Effector memory CD8-positive, alpha-beta T cell (primary cell): Measurements from ENCODE around the gene C10orf62.

Experiments used
- ATAC-seq: fragments of 150-1000 bp; cut with Tn5 transposase; replicated peaks from 2 replicates; pipeline ENCODE4 v1.10.0; 2021; ENCODE audit warnings: mild to moderate bottlenecking, moderate library complexity
- DNase-seq, 3 experiments: peaks; one replicate each; pipeline ENCODE4 v3.0.0; 2021
- H3K27ac Mint-ChIP-seq, 2 donors: one replicate each; pipeline ENCODE4 v1.8.0; 2022; ENCODE audit warnings: mild to moderate bottlenecking in 2 of 2, mixed read lengths in 2 of 2, moderate library complexity in 2 of 2
- H3K27me3 Mint-ChIP-seq, 2 donors: one replicate each; pipeline ENCODE4 v1.8.0; 2022; ENCODE audit warnings: mixed read lengths in 2 of 2
- H3K36me3 Mint-ChIP-seq: one replicate; pipeline ENCODE4 v1.8.0; 2022; ENCODE audit warnings: mild to moderate bottlenecking, moderate library complexity, mixed read lengths; ENCODE audit not compliant: insufficient read depth
- H3K4me1 Mint-ChIP-seq, 2 donors: one replicate each; pipeline ENCODE4 v1.8.0; 2022; ENCODE audit warnings: low read depth in 2 of 2, mixed read lengths in 2 of 2
- H3K4me3 Mint-ChIP-seq, 2 donors: one replicate each; pipeline ENCODE4 v1.8.0; 2022; ENCODE audit warnings: mild to moderate bottlenecking in 2 of 2, mixed read lengths in 2 of 2, moderate library complexity in 2 of 2
- H3K9me3 Mint-ChIP-seq, 2 donors: one replicate each; pipeline ENCODE4 v1.8.0; 2022; ENCODE audit warnings: mixed read lengths in 2 of 2
- total RNA-seq, 9 experiments: gene quantifications; one replicate each; lab custom pipeline; 2026; lab: John Stamatoyannopoulos, UW

The C10orf62 gene, protein sequence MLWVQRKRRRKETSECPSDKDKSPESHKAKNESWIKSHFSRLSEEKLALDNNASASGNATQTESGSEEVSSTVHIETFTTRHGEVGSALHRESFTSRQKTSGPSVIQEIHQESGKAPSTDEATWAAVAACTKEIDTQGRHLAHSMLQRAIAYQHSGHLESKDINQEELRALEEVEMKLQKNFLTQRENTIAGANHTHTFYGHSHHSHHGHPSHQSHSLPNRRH
- total RNA-seq: 0 to 0.06 (median 0) reads per million in 9 experiments

DNA sequence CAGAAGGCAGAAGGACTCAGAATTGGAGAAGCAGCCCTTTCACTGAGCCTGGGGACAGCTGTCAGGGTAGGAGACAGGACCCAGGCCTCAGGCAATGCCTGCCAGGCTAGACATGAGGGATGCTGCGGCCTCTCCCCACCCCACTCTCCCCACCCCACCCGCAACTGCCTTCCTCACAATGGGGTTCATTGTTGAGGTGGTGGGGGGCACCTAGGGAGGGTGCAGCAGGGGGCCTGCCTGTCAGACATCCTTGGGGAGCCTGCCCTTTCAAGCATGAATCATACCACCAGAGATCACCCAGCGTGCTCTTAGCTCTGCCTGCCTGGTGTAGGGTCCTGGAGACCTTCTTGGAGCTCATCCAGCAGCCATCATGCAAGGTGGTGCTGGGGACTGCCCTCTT, at the start of gene C10orf62:
Gene C10orf62 (plus strand): TSS at position 243 of the 400 bp plus-strand sequence. CDS start 177 bp downstream, outside the sequence.
- no peak for DNase-seq
- Mint-ChIP-seq H3K9me3 (no peaks in the 10 kb centered on the region), H3K4me3 (peak within 1 kb of the TSS; percentile 23 to 52), H3K27me3 (no peaks in the 10 kb centered on the region), H3K27ac (peak within 1 kb of the TSS; percentile 71), H3K4me1 (peaks cover 7 to 17% of the 10 kb centered on the region in 2 donors), H3K36me3 (no peaks in the 10 kb centered on the region)
- ATAC-seq: no peak

DNA sequence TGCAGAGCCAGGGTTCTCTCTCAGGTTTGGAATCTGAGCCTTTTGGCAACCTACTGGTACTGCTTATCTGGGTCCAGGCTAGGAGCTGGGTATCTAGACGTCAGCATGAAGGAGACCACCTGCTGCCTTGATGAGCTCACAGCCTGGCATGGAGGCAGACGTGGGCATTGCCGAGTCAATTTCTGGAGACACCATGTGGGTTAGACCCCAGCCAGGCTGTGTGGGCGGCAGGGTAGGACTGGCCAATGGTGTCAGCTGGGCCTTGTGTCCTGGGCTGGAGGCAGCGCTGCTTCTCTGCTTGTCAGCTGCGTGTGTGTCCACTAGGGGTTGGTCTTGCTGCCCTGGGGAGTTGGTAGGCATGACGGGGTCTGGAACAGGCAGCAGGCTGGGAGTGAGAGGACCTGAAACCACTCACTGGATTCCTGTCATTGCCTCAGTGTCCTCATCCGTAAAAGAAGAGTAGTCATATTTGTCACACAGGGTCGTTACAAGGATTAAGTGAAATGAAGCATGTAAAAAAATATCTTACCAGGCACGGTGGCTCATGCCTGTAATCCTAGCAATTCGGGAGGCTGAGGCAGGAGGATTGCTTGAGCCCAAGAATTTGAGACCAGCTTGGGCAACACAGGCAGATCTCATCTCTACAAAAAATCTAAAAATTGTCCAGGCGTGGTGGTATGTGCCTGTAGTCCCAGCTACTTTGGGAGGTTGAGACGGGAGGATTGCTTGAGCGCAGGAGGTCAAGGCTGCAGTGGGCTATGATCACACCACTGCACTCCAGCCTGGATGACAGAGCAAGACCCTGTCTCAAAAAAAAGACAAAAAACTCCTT, 48.6 kb upstream of the C10orf62 start:
- ATAC-seq (no peak), DNase-seq (no peak)
- Mint-ChIP-seq H3K4me1 (peaks cover 0 to 7% of the 10 kb centered on the region in 2 donors), H3K27me3 (peaks cover 5 to 13% of the 10 kb centered on the region in 2 donors), H3K27ac (no peak overlapping the region), H3K9me3 (no peaks in the 10 kb centered on the region), H3K36me3 (no peaks in the 10 kb centered on the region), H3K4me3 (no peak overlapping the region)

DNA sequence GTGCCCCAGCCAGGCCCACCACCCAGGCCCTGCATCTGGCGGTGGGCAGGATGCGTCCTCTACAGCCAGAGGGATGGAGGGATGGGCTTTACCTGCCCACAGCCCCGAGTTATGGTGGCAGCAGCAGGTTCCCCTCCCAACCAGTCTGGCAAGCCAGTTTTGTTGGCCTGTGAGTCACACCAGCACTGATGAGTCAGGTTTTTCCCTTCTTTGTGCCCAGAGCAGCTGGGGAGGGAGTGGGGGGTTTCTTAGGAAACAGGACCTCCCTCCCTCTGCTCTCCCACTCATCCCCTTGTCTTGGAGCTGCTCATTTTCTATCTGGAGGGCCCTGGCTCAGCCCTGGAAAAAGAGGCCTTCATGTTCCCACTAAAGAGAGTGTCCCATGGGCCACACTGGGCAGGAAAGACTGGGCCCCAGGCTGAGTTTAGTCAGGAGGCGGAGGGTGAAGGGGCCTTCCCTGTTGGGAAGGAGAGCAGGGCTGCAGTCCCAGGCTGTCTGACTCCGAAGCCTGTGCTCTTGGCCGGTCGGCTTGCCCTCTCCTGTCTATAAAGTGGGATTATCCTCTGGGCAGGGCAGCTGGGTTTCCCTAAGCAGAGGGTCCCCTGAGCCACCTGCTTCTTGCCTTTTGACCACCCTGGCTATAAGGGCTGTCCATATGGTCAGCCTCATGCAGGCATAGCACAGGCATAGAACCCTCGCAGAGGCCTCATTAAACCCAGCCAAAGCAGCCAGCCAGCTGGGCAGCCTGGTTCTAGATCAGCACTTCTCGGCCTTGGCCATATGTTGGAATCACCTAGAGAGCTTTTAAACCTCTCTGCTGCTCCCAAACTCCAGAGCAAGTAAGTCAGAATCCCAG, 47.1 kb upstream of the C10orf62 start:
- no peak overlapping the region for H3K27ac Mint-ChIP-seq
- peaks cover 0 to 10% of the 10 kb centered on the region in 2 donors for H3K4me1 Mint-ChIP-seq
- H3K4me3 Mint-ChIP-seq: no peak overlapping the region
- no peaks in the 10 kb centered on the region for H3K9me3 Mint-ChIP-seq
- no peaks in the 10 kb centered on the region for H3K36me3 Mint-ChIP-seq
- H3K27me3 Mint-ChIP-seq: peaks cover 10 to 19% of the 10 kb centered on the region in 2 donors
- DNase-seq (no peak), ATAC-seq (no peak)

DNA sequence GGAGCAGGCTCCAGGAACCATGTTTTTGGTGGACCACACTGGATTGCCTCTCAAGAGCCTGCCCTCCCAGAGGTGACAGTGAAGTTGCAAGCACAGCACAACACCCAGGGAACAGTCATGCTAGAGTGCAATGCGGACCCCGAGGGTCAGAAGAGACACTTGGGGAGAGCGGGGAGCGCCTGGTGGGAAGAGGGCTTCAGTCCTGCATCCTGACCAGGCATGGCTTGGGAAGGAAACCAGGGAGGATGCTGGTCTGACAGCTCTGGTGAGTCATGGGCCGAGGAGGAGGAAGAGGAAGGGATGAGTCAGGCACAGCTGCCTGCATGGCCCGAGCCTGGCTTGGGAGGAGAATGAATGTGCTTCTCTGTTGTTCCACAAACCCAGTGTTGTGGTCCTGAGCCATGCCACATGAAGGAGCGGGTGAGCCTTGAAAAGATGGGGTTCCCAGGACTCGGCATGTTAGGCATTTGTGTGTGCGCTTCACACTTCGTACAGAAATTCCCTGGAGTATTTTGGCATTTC, 46.4 kb upstream of the C10orf62 start:
- Mint-ChIP-seq H3K27ac (no peak overlapping the region), H3K36me3 (no peaks in the 10 kb centered on the region), H3K9me3 (no peaks in the 10 kb centered on the region), H3K4me3 (no peak overlapping the region), H3K27me3 (peaks cover 10 to 19% of the 10 kb centered on the region in 2 donors), H3K4me1 (peaks cover 0 to 10% of the 10 kb centered on the region in 2 donors)
- ATAC-seq (no peak), DNase-seq (no peak)

DNA sequence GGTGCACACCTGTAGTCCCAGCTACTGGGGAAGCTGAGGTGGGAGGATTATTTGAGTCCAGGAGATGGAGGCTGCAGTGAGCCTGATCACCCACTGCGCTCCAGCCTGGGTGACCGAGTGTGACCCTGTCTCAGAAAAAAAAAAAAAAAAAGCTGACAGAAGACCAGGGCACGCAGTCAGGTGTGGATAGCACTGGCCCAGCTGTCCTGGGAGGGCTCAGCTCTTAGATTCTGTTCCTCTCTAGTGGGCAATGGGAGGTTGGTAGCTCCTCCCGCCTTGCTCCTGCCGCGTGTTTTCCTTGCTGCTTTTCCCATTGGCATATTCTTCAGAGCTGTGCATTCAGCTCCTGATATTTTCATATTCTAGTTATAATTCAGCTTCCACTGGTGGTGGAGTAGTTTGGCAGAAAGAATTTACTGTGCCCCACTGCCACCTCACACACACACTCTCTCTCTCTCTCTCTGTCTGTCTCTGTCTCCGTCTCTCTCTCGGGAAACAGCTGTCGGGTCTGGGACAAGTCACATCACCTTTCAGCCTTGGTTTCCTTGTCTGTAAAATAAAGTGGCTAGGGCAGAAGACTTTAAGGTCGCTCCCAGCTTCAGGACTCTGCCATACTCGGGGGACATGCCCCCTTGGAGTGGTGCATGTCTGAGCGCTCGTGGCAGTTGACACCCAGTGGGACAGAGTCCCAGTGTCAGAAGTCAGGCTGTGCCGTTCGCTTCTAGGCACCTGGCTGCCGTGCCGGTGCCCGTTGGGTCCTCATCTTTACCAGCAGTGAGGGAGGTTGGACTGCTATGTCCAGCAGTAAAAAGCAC, 42.9 kb upstream of the C10orf62 start:
- no peak for ATAC-seq
- H3K4me3 Mint-ChIP-seq: no peak overlapping the region

DNA sequence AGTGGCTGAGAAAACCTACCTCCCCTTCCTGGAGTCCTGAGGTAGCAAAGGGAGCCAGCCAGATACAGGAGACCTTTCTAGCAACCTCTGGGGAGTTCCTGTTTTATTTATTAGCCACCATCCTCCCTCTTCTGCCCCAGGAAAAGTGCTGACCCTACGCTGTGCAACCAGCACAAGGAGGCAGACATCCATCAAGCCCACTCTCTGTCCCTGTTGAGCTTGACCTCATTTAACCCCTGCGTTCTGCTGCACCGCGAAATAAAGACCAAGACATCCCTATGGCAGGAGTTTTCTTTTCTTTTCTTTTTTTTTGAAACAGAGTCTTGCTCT, 42.3 kb upstream of the C10orf62 start:
- Mint-ChIP-seq H3K36me3 (peaks cover 2% of the 10 kb centered on the region), H3K27ac (no peak overlapping the region), H3K9me3 (no peaks in the 10 kb centered on the region), H3K4me1 (peaks cover 0 to 10% of the 10 kb centered on the region in 2 donors), H3K27me3 (peaks cover 10 to 19% of the 10 kb centered on the region in 2 donors), H3K4me3 (no peak overlapping the region)
- ATAC-seq: no peak
- DNase-seq: no peak

More for the DNA sequence above, 42.9 kb upstream of the C10orf62 start:
- Mint-ChIP-seq H3K4me1 (peaks cover 0 to 10% of the 10 kb centered on the region in 2 donors), H3K27me3 (peaks cover 10 to 19% of the 10 kb centered on the region in 2 donors), H3K27ac (no peak overlapping the region), H3K9me3 (no peaks in the 10 kb centered on the region), H3K36me3 (peaks cover 2% of the 10 kb centered on the region)
- DNase-seq: no peak

DNA sequence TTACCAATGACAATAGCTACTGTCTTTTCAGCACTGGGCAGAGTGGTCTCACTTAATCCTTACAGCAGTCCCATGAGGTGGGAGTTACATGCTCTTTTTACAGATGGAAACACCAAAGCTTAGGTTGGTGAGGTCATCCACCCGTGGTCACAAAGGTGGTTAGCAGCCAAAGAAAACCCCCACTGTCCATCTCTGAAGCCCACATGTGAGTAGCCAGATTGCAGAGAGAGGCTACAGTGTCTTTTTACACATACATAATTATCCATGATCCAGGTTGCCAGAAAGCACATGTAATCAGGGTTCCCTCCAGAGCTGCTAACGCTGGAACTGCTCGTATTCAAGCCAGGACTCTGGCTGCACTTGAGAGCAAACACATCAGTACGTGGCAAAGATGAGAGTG, 41.6 kb upstream of the C10orf62 start:
- Mint-ChIP-seq H3K4me3 (no peak overlapping the region), H3K36me3 (peaks cover 2% of the 10 kb centered on the region), H3K27me3 (peaks cover 8 to 14% of the 10 kb centered on the region in 2 donors), H3K9me3 (no peaks in the 10 kb centered on the region), H3K27ac (no peak overlapping the region), H3K4me1 (peaks cover 0 to 6% of the 10 kb centered on the region in 2 donors)
- ATAC-seq (no peak), DNase-seq (no peak)

DNA sequence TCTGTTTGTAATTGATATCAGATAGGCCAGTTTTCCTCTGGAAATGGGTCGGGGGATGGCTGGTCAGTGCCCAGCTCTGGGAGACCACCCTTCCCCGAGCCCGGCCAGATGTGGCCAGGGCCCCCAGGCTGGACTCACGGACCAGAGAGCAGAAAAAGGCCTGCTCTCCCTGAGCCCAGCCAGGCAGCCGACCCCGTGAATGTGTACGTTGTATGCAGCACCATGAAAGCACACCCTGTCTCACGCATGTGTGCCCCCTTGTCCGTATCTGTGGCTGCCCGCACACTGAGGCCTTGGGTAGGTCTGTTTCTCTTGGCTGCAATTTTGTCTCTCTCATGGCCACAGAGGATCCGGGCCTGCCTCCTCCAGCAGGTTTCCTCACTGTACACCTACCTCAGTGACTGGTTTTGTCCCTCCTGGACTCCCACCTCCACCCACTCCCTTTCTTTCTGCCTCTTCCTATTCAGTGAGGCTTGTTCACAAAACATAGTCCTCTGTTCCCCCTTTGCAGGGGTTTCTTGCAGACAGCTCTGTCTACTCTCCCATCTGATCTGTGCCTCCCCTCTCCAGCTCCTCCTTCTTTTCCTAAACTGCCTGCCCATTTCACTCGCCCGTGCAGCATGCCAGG, 40.6 kb upstream of the C10orf62 start:
- peaks cover 0 to 4% of the 10 kb centered on the region in 2 donors for H3K4me1 Mint-ChIP-seq
- H3K4me3 Mint-ChIP-seq: no peak overlapping the region
- H3K27me3 Mint-ChIP-seq: peaks cover 5 to 6% of the 10 kb centered on the region in 2 donors
- no peak overlapping the region for H3K27ac Mint-ChIP-seq
- H3K36me3 Mint-ChIP-seq: peaks cover 2% of the 10 kb centered on the region
- no peaks in the 10 kb centered on the region for H3K9me3 Mint-ChIP-seq
- ATAC-seq (no peak), DNase-seq (no peak)

DNA sequence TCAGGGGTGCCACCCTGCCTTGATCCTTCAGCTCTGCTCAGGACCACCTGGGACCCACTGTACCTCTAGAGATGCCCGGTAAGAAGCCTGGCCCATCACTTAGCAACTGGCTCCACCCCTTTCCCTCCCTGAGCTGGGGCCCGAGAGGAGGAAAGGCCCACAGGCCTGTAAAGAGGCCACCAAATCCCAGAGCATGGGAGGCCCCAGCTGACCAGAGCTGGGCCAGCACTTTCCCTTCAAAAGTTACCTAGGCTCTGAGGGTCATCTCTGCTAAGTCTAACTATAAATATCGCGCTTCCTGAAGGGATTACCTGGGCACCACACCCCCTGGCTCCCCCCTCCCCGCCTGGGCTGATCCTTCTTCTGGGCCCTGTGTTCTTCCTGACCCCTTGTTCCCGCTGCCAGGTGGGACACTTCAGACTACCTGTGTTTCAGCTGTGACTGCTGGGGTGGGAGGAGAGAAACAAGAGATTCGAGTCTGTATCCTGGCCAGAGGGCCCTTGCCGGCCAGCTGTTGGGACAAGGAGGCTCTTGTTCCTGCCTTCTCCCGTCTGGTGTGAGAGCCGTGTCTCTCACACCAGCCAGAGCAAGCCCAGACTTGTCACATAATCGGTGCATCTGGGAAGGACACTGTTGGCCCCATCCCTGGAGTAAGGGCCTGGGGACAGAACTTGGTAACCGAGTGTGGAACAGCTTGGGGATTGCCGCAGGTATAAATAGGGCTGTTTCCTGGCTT, 39.8 kb upstream of the C10orf62 start:
- no peak for DNase-seq
- H3K27ac Mint-ChIP-seq: no peak overlapping the region

DNA sequence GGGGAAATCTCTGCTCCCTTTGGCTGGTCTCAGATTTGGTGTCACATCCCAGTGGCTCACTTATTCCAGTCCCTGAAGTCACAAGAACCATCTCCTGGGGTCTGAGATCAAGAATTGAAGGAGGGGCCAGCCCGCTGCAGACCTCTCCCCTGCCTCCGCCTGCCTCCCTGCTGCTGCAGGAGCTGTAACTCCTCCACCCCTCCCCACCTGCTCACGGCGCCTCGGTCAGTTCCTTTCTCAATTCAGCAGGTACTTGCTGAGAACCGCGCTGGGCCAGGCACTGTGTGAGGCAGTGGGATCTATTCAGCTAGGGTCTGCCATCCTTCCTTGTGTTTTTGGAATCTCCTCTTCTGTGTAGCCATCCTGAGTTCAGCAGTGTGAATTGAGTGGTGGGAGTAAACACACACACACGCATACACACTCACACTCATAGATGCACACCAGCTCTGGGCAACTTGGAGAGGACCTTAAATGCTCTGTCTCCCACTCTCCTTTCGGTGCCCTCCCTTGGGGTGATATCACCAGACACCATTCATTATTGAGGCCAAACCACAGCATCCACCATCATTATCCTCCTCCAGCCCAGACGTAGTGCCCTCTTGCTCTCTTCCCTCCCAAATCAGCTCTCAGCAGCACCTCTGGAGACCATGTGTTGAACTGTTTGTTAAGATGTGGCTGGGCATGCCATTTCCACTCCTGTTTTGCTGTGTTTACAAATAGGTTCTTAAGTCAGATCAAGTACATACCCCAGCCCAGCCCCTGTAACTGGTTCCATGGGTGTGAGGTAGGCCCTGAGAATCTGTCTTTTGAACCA, 39.0 kb upstream of the C10orf62 start:
- no peaks in the 10 kb centered on the region for H3K9me3 Mint-ChIP-seq
- H3K4me1 Mint-ChIP-seq: peaks cover 0 to 4% of the 10 kb centered on the region in 2 donors
- H3K27ac Mint-ChIP-seq: no peak overlapping the region
- H3K36me3 Mint-ChIP-seq: peaks cover 2% of the 10 kb centered on the region
- H3K4me3 Mint-ChIP-seq: no peak overlapping the region
- ATAC-seq (no peak), DNase-seq (no peak)
- H3K27me3 Mint-ChIP-seq: peaks cover 5 to 6% of the 10 kb centered on the region in 2 donors

More for the DNA sequence above, 39.8 kb upstream of the C10orf62 start:
- Mint-ChIP-seq H3K27me3 (peaks cover 5 to 6% of the 10 kb centered on the region in 2 donors), H3K4me3 (no peak overlapping the region), H3K9me3 (no peaks in the 10 kb centered on the region), H3K36me3 (peaks cover 2% of the 10 kb centered on the region), H3K4me1 (peaks cover 0 to 4% of the 10 kb centered on the region in 2 donors)
- ATAC-seq: no peak

DNA sequence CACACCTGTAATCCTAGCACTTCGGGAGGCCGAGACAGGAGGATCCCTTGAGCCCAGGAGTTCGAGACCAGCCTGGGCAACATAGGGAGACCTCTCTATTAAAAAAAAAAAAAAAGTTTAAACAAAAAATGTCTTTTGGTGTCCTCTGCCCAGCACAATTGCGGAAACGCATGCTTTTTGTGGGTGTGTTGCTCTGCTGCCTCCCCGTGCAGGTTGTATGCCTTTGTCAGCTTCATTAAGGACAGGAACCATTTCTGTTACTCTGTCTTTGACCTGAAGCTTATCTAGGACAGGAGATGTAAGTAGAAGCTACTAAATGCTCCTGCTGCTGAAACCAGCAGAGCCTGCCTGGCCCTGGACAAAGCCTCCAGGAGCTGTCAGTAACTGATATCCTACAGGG, 38.2 kb upstream of the C10orf62 start:
- Mint-ChIP-seq H3K27me3 (peaks cover 5 to 6% of the 10 kb centered on the region in 2 donors), H3K27ac (no peak overlapping the region), H3K4me3 (no peak overlapping the region), H3K9me3 (no peaks in the 10 kb centered on the region), H3K36me3 (peaks cover 2% of the 10 kb centered on the region), H3K4me1 (peaks cover 0 to 4% of the 10 kb centered on the region in 2 donors)
- ATAC-seq (no peak), DNase-seq (no peak)
